ENCODE measurements around the gene ALDH3A2.

The ALDH3A2 gene

DNA sequence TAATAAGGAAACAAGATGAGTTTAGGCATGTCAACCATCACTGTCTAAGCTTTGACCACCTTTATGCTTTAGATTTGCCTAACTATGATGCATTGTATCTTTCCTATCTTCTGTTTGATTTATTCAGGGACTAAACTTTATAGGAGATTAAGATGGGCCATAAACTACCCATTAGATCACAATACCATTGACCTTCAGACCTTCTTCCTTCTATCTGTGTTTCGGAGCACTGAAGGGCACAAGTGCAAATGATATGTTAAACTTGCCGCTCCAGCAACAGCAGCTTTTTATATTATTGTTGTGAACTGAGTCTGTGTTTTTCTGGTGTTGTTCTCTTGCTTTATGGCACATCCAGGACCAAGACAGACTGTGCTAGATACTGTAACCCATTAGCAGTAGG, 16.6 kb upstream of the ALDH3A2 start:
- no peak for DNase-seq (ENCODE audit: low read depth, low spot score)
- POLR2A ChIA-PET: no interaction called here
- CTCF ChIA-PET: no interaction called here
- TF ChIP-seq, protein P1, sequence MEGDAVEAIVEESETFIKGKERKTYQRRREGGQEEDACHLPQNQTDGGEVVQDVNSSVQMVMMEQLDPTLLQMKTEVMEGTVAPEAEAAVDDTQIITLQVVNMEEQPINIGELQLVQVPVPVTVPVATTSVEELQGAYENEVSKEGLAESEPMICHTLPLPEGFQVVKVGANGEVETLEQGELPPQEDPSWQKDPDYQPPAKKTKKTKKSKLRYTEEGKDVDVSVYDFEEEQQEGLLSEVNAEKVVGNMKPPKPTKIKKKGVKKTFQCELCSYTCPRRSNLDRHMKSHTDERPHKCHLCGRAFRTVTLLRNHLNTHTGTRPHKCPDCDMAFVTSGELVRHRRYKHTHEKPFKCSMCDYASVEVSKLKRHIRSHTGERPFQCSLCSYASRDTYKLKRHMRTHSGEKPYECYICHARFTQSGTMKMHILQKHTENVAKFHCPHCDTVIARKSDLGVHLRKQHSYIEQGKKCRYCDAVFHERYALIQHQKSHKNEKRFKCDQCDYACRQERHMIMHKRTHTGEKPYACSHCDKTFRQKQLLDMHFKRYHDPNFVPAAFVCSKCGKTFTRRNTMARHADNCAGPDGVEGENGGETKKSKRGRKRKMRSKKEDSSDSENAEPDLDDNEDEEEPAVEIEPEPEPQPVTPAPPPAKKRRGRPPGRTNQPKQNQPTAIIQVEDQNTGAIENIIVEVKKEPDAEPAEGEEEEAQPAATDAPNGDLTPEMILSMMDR (IDR thresholded peaks at IDR 0.05; ENCODE audit: insufficient read depth, low read length, missing control alignments): no peak
- no peak overlapping the region for H3K4me3 ChIP-seq (ENCODE audit: low read depth, low read length)

DNA sequence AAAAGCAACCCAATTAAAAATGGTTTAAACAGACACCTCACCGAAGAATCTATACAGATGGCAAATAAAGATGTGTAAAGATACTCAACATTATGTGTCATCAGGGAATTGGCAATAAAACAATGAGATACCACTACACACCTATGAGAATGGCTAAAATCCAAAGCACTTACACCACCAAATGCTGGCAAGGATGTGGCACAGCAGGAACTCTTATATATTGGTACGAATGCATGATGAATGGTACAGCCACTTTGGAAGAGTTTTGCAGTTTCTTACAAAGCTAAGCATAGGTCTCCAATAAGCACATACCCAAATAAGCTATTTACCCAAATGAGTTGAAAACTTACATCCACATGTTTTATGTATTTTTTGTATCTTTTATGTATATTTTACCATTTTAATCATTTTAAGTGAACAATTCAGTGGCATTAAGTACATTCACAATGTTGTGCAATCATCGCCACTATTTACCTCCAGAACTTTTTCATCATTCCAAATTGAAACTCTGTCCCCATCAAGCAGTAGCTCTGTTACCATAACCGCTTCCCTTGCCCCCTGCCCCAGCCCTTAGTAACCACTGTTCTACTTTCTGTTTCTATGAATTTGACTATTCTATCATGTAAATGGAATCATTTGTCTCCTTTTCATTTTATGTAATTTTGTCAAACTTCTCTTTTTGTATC, 6.7 kb upstream of the ALDH3A2 start:
- TF ChIP-seq, protein P1 (IDR thresholded peaks at IDR 0.05; ENCODE audit: insufficient read depth, low read length, missing control alignments): no peak
- no peak overlapping the region for H3K4me3 ChIP-seq (ENCODE audit: low read depth, low read length)
- ChIA-PET CTCF (interaction anchor here (1.0 kb wide), 1 partner anchor 121 kb away, joined by 3 read pairs; no protein-coding TSS in a partner anchor), POLR2A (no interaction called here)
- no peak for DNase-seq (ENCODE audit: low read depth, low spot score)

DNA sequence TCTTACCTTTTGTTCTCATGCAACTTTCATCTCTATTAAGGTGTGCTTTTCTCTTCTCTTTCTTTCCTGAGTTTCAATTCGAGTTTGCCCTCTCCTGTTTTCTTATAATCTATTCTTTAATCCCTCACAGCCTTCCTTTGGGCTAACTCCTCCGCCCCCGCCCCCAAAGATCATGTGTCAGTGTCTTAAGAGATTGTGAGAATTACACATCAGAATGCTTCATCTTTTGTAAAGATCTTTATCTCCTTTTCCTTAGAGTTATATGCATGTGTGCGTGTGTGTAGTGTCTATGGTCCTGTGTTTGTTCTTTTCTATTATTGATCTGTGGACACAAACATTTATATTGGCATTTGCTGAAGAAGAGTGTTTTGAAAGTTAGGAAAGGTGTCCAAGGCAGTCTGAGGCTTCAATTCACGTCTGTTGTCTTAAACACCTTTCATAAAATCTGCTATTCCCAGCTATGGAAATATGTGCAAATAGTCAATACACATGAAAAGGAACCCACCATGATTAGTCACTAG, 6.1 kb upstream of the ALDH3A2 start:
- DNase-seq (ENCODE audit: low read depth, low spot score): no peak
- TF ChIP-seq, protein P1 (IDR thresholded peaks at IDR 0.05; ENCODE audit: insufficient read depth, low read length, missing control alignments): no peak
- CTCF ChIA-PET: interaction anchor here (1.0 kb wide), 1 partner anchor 120 kb away, joined by 3 read pairs; no protein-coding TSS in a partner anchor
- no peak overlapping the region for H3K4me3 ChIP-seq (ENCODE audit: low read depth, low read length)
- POLR2A ChIA-PET: no interaction called here

DNA sequence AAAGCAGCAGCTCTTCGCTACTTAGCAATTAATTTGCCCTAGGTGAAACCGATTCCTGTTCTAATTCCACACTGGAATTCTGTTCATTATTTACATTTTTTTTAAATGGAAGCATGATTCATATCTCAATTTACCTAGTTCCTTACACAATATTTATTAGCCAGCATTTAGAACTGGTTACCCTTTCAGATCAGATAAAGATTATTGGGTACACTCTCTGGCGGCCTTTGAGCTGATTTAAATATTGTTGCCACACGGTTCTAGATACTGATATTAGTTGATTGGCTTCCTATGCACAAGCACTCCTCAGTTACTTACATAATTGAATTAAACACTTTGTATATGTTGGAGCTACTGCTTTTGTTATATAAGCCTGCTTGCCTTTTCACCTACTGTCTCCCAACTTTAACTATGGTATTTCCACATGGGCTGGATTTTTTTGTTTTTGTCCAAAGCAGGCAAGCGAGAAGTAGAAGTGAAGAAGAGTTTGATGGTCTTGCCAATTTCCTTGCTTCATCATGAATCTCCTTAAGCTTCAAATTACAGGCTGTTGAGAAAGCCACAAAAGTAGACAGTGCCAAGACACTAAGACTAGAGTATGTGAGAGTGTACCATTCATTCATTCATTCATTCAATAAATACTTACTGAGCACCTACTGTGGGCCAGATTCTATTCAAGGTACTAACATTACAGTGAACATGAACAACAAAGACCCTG, 3.9 kb upstream of the ALDH3A2 start:
- ChIA-PET POLR2A (no interaction called here), CTCF (interaction anchor here (0.8 to 1.7 kb wide), 3 partner anchors 11 to 131 kb away, joined by 3 to 4 read pairs (median 3); no protein-coding TSS in a partner anchor)
- TF ChIP-seq, protein P1 (IDR thresholded peaks at IDR 0.05; ENCODE audit: insufficient read depth, low read length, missing control alignments): no peak
- H3K4me3 ChIP-seq (ENCODE audit: low read depth, low read length): no peak overlapping the region
- no peak for DNase-seq (ENCODE audit: low read depth, low spot score)

DNA sequence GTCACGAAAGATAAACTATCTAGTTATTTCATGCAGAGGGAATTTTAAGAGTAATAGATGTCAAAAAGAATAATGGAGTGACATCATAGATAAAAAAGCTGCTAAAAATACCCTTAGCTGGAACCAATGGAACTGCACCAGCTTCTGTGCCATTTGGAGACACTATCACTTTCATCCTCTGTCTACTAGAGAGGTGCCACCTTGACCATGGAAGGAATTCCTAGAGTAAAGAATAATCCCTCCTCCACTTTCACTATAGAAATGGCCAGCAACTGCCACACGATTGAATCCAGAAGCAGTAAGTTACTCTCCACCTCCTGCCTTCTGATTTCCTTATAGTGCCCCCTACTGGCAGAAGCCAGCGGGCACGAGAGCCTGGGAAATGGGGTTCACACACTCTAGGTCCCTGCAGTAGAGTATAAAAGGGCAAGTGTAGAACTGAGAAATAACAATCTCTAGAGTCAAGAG, 2.8 kb upstream of the ALDH3A2 start:
- no peak for DNase-seq (ENCODE audit: low read depth, low spot score)
- H3K4me3 ChIP-seq (ENCODE audit: low read depth, low read length): no peak overlapping the region
- ChIA-PET CTCF (interaction anchor here (1.1 to 1.7 kb wide), 2 partner anchors 15 to 132 kb away, joined by 3 read pairs; no protein-coding TSS in a partner anchor), POLR2A (no interaction called here)
- TF ChIP-seq, protein P1 (IDR thresholded peaks at IDR 0.05; ENCODE audit: insufficient read depth, low read length, missing control alignments): no peak
